Fibroblast of skin of left biceps (primary cell): Measurements from ENCODE around the gene COPB2.

ENCODE experiments used
- DNase-seq, 2 experiments: peaks; one replicate each; pipeline ENCODE4 v3.0.0-alpha.2; 2013; ENCODE audit warnings: low read depth in 2 of 2

Gene COPB2

DNA sequence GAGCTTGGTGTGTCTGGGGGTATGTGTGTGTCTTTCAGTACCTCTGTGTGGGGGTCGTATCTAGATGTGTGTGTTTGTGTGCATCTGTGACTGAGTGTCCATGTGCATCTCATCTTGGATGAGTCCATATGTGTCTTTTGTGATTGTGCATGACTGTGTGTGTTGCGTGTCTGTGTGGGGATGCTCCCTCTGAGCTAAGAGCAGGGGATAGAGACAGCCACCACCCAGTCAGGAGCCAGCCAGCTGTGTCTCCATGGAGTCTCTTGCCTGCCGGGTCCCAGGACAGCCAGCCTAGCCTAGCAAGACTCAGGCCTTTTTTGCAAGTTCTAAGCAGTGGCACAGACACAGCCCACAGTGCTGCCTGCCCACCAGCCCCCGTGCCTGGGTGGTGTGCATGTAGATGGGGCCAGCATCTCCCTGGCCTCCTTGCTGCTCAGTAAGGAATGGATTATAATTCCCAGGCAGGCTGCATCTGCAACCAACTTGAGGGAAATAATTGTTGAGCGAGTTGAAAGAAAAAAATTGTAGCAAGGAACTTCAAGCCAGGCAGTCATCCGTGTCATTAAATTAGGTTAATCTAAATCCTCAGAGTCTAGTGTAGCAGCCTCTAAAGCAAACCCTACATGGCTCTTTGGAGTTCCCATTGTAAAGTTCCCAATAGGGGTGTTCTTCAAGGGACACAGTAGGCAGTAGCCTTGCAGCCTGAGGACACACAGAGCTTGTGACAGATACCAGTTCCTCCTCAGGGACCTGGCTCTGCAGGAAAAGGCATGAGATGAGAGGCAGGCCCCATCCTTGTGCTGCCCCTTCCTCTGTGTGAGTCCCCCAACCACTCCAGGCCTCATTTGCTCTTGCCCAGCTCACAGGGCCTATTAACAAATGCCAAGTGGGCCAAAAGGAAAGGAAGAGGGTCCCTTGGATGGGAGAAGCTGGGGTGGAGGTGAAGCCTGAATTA is 81.6 kb downstream of the COPB2 start:
- no peak for DNase-seq
